NOMO-1 (cell line): ENCODE results near the gene KCNT1.

Experiments used
- DNase-seq, 2 experiments: peaks; one replicate each; lab custom pipeline; 2025; ENCODE audit not compliant: unreplicated experiment in 2 of 2; lab: John Stamatoyannopoulos, UW

Gene KCNT1

DNA sequence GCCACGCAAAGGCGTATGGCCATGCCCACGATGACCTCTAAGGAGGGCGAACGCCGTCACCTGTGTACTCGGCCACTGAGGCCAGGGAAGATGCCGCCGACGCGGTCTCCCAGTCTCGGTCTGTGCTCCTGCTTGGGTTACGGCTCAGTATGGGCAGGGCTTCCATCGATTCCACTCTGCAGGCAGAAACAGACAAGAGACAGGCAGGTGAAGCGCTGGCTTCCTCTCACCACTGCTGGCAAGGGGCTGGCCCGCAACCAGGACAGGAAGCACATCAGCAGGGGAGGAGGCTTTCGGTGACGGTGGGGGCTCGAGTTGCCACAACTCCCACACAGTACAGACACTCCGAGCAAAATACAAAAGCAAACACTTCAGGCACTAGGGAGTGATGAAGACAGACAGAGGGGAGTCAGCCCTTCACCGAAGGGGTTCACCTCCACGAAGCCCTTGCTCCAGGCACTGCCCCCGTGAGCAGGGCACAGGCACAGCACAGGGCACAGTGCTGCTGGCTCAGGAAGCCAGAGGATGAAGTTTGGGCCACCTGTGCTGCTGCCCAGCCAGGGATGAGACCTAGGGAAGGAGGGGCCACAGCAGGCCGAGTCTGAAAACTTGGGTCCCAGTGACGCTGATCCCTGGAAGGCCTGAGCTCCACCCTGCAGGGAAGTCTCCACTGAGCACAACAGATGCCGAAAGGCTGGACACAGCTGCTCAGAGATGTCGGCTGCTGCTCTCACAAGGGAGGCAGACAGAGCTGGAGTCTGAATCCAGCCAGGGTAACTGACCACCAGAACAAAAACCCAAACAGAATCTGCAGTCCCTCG lies 114.1 kb downstream of the KCNT1 start:
- DNase-seq, result no peak

DNA sequence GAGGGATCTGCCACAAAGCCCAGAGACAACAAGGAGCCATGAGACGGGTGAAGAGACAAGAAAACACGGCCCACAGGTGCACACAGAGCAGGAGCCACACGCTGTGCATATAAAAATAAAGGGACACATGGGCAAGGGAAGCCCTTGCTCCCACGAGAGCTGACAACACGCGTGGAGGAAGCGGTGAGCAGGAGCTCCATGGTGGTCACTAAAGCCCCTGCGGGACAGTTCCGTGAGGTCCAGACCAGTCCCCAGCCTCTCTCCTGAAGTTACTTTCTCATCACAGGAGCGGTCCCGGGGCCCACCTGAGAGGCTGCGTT lies 114.6 kb downstream of the KCNT1 start:
- no peak for DNase-seq

DNA sequence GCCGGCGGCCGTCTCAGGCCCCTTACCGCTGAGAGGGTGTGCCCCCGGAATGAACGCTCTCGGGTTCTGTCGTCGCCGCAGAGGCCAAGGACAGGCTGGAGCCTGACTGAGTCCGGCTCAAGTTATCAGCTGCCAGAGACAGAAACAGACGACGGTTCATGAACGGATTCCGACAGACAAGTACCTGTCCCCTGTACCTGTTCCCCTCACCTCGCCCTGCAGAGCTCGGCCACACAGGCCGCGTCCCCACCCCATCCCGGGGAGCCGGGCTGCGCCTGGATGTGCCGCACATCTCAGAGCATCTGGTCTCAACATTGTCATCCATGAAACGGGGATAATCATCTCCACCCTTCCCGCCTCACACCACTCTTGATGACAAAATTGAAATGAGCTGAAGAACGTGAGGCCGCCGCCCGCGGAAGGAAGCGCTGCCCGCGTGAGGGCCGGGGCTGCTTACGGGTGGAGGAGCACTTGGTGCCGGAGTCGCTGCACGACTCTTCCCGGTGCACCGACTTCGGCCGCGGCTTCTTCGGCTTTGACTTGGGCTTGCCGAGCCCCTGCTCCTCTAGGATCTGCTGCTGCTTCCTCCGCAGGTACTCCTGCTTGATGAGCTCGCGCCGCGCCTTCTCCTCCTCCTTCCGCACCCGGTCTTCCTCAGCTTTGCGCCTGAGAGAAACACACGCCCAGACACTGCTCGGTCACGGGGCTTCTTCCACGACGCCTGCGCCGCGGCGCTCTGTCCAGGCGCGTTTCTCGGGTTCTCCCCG lies 116.1 kb downstream of the KCNT1 start:
- DNase-seq, result no peak

DNA sequence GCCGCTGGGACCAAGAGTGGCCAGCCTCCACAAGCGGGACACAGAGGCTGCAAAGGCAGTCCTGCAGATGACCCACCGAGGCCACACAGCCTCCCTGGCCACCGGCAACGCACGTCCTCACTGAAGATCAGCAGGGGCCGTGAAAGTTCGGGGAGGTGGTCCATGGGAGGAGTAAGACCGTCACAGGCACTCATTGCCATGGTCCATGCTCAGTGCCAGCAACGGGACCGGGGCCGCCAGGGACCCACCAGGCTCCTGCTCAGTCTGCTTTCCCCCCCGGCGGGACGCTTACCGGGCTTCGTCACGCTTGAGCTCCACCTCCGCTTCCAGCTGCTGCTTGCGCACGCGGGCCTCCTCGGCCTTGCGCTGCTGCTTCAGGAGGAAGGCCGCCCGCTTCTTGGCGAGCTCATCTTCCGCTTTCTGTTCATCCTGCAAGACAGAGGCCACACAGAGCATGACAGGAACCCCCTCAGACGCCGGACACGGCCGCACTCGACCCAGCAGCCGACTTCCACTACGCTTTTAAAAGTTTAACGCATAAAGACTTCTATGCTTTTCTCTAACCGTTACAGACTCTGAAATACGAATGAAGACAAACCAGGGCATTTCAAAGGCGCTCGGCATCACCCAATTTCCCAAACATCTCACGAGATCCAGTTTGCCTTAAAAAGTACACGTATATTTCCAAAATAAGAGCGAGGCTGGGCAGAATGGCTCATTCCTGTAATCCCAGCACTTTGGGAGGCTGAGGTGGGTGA lies 116.9 kb downstream of the KCNT1 start:
- no peak for DNase-seq

DNA sequence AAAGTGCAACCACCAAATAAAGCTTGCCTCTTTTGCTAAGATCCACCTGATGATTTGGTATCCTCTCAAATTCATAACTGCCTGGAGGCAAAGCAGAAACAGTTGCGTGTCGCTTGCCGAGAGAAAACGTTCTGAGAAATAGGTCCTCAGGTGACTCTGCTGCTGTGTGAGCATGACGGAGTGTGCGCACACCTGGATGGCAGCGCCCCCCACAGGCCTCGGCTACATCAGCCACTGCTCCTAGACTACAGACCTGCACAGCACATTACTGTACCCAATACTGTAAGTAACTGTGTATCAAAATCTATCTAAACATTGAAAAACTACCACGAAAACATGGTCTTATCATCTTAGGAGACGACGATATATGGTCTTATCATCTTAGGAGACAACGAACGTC lies 117.9 kb downstream of the KCNT1 start:
- DNase-seq, result no peak

DNA sequence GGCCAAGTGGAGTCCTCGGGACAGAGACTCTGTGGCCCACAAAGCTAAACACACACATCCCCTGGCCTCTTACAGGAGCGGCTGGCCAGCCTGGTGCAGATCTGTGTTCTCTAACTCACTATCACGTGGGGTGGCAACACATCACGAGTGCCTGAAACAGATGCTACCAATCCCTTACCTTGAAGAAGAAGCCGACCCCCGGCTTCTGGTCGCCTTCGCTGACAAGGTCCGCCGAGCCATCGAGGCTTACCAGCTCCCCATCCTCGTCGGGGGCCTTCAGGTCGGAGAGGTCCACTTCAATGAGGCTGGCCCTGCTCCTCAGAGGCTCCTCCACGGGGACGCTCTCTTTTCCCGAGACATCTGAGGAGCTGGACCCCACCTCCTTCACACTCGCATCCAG lies 118.7 kb downstream of the KCNT1 start:
- DNase-seq, result no peak

DNA sequence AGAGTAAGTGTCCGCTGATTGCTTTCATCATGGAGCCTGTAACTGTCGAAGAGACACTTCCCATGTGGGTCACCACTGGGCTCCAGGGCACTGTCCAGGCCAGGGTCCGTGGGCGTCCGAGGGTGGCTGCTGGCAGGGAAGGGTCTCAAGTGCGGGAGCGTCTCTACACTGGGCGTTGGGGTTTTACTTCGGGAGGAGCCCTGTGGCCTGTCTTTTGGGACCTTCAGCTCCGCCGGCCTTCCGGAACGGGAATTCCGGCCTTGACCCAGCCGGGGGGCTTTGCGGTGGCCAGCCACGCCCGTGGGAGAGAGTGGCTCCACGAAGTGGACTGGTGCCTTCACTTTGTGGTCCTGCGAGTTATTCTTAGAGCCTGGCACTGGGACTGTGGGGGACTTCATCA lies 119.1 kb downstream of the KCNT1 start:
- no peak for DNase-seq

DNA sequence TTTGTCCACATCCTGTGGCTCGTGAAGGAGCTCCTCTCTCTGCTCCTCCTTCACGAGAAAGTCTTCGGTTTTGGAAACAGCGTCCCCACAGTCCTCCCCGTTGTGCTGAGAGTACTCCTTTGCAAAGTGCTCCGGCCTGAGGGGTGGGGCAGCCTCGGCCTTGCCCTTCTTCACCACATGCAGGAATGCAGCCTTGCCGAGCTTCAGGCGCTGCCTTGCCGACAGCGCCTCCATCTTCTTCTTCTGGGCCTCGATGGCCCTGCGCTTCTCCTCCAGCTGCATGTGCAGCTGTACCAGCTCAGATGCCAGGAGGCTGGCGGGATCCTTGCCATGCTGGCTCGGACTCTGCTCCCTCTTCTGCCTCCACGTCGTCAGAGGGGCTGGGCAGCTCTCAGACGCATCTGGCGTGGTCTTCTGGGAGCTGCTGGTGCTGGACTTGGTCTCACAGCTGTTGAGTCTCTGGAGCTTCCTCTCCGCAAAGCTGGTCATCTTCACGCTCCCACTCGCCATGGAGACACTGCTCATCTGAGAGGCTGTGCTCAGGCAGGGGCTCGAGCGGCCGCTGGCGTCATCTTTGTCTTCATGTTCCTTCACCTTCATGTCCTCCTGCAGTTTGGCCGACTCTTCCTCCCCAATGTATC lies 119.9 kb downstream of the KCNT1 start:
- DNase-seq, result no peak

DNA sequence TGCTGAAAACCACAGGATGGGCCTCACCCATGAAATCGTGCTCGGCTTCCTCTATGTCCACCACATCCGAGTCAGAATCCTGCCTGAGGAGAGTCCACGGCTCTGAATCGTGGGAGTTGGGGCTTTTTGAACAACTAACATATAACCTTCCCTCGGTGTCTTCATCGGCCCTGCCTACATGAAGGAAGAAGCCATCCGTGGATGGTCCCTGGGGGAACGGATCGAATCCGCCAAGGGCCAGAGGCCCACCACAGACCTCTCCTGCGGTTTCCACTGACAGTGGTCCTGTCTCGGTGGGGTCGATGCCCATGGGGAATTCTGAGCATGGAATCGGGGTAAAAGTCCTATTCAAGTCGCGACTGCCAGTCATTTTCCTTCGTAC lies 120.4 kb downstream of the KCNT1 start:
- DNase-seq, result no peak

DNA sequence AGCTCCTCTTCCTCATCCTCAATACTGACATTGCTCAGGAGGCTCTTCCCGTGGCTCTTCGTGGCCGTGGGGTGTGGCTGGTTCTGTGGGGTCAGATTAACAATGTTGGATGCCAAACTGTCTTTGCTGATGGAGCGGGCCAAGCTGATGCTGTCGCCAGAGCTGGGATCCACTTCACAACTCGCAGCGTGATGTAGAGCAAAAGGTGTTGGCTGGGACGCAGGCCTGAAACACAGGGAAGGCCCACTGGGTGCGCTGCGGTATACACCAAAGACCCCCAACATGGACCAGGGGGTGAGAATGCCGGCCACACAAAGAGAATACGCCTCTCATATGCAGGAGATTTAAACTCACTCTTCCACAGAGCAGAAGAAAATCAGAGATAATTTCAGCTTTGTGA lies 121.1 kb downstream of the KCNT1 start:
- no peak for DNase-seq

DNA sequence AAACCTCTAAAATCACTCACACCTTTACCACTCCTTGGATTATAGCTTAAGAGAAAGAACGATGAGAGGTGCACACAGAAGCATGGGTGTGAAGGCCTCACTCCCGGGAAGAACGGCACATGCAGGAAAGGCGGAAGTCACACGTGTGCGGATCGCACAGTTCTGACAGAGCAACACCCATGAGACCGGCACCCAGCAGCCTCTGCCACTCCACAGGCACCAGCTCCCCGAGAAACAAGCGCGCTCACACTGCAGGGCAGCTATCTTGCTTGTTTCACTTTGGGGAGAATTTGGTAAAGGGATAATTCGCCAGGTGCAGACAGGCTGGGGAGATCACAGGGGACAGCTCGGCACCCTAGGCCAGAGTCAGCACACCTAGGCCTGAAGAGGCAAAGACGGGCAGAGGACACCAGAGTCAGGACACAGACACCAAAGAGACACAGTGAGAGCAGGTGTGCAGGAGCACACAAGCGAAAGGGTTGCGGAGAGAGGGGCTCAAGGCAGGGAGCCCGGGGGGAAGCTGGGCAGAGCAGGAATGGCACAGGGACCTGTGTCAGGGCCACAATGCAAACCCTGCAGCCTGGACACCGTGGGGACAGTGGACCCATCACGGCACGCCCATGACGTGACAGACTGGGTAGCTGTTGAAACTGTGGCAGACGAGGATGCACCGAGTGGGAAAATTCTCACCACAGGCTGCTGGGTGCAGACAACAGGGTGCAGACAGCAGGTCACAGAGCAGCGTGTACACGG lies 123.6 kb downstream of the KCNT1 start:
- no peak for DNase-seq

DNA sequence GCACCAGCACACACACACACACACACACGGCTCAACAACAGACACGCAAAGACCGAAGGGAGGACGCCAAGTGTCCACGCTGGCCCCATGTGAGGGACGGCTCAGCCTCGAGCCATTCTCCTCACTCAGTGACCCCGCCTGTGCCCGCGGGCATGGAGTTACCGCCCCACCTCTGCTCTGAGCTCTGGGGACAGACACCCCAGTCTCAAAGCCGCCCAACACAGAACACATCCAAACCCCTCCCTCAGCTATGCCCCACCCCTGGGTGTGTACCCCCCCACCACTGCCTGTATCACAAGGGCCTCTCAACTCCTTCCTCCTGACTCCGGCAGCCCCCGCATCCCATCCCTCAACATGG lies 124.2 kb downstream of the KCNT1 start:
- no peak for DNase-seq

DNA sequence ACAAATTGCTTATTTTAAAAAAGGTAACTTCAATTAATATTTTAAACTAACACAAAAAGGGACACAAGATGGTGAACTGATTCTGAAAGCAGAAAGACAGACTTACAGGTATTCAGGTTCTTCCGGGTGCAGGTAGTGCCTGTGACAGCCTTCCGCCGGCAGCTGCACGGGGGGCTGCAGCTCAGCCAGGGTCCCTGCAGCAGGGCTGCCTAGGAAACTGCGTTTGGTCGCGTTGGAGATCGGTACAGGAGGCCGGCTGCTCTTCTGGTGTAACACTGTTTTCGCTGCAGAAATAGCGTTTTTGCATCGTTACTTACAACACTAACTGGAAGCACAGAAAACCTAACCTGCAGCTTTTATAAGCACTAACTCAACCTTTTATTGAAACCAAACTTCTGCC lies 125.3 kb downstream of the KCNT1 start:
- no peak for DNase-seq

DNA sequence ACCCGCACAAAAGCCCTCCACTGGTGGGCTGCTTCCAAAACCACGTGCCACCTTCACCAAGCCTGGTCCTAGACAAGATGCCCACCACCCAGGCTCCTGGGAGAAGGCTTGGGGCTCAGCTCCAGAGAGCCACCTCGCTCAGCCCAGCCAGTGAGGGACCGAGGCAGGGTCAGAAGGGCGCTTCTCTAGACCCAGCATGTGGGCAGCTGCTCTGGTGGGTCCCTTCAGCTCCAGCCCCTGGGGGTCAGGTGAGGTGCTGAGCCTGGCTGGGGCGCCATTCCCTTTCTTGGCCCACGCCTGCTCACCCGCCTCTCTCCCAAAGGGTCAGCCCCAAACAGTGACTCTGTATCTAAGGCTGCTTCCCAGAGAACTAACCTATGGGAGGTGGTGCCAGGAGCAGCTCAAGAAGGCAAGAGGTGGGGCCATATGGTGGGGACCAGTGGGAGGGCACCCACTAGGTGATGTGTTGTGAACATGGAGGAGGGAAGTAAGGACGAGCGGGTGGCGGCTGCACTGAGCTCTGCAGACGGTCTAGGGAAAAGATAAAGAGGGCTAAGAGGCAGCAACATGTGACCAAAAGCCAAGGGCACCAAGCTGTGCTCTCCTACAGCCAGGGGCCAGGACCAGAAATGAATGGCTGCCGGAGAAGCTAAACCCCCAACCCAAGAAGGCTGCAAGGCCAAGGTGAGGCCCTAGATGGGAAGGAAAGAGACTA lies 126.0 kb downstream of the KCNT1 start:
- DNase-seq, result no peak

DNA sequence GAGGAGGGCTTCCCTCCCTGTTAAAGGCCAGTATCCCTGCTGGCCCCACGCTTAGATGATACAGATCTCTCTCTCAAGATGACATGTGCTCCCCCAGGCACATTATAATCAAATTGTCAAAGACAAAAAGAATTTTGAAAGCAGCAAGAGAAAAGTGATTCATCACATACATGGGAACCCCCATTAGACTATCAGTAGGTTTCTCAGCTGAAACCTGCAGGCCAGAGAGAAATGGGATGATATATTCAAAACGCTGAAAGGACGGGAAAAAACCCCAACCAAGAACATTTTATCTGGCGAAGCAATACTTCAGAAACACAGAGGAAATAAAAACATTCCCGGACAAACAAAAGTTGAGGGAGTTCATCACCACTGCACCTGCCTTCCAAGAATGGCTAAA lies 126.7 kb downstream of the KCNT1 start:
- no peak for DNase-seq

DNA sequence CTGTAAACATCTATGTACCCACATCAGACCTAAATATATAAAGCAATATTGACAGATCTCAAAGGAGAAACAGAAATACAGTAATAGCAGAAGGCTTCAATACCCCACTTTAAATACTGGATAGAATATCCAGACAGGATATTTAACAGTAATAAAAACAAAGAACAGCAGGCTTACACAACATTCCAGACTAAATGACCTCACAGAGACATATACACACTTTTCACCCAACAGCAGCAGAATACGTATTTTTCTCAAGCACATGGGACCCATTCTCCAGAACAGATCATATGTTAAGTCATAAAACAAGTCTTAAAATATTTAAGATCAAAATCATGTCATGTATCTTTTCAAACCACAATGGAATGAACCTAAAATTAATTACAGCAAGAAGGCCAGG lies 128.5 kb downstream of the KCNT1 start:
- DNase-seq, result no peak

DNA sequence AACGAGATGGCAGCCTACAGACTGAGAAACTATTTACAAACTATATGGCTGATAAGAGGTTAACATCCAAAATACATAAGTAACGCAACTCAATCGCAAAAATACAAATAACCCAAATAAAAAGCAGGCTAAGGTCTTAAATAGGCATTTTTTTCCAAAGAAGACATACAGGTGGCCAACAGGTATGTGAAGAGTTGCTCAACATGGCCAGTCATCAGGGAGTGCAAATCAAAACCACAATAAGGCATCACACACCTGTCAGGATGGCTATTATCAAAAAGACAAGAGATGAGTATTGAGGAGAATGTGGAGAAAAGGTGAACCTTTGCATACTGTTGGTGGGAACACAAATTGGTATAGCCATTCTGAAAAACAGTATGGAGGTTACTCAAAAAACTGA lies 131.9 kb downstream of the KCNT1 start:
- no peak for DNase-seq

DNA sequence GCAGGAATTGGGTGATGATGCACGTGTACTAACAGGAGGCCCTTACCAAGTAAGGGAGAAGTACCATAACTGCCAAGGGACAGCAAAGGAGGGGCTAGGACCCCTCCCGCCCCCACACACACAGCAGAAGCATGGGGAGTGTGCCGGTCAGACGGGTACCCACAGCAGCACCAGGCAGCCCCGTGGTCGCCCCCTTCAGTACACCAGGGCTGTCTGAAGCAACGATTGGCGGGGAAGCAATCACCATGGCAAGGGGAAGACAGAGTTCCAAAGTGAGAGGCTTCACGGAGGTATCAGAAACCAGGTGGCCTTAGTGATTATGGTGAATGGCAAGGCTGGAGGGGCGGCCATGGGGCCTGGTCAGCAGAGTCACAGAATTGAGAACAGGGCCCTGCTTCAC lies 133.1 kb downstream of the KCNT1 start:
- no peak for DNase-seq

DNA sequence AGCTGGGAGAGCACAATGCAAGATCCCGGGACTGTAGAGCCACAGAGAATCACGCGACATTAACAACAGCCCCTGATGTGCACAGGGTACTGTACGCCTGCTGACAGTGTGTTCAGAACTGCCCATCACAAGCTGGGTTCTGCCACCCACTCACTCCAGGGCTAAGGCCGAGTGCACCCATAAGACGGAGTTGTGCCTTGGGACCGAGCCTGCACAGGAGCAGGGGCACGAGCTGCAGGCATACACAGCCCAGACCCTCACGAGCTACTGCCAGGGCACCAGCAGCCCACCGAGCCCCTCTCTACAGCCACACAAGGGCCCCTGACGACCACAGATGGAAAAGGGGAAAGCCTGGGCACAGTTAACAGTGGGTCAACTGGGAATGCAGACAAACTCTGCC lies 137.5 kb downstream of the KCNT1 start:
- no peak for DNase-seq

DNA sequence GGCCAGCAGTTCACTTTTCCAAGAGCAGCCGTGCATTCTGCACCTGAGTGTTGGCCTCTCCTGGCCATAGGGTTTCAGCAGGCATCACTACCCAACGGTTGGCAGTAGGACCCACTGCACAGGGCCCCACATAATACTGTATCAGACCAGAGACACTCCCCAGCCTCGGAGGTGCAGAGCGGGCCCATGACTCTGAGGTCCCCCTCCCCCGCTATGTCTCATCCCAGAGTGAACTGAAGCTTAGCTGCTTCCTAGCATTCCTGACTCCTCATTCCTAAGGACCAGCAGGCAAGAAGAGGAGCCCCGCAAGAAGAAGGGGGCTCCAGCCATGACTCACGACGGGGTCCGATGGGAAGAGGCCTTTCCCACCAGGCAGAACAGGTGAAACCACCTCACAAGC lies 138.1 kb downstream of the KCNT1 start:
- no peak for DNase-seq
